HCT116 (cell line): Measurements from ENCODE around the gene SYCP2. TPM values are rescaled to one million over a fixed set of nuclear protein-coding genes. Genes with fewer than 3 reads are reported as not detected.

Experiments used
- ATAC-seq: fragments of 200-7000 bp; cut with Tn5 transposase; 2 replicates; pipeline ENCODE4 v1.9.1; 2020; ENCODE audit warnings: mild to moderate bottlenecking, moderate library complexity
- BruUV-seq: library from RNA; stranded (reverse); fragments of 400-500 nt; replicated peaks from 2 replicates; lab custom pipeline; 2021; lab: Mats Ljungman, UMichigan
- CTCF ChIA-PET: fragments of 300-600 bp; sonication (Branson Sonifier 250); formaldehyde crosslinking; loops from one replicate; lab custom pipeline; 2021; ENCODE audit warnings: antibody characterized with exemption; lab: Charles Lee
- POLR2A ChIA-PET: fragments of 300-600, 350-600 bp; sonication (Branson Sonifier 250); formaldehyde crosslinking; loops from one replicate; lab custom pipeline; 2021; ENCODE audit warnings: antibody characterized with exemption; lab: Charles Lee
- RAD21 ChIA-PET, 2 experiments: fragments of 300-600 bp; sonication (Branson Sonifier 250); formaldehyde crosslinking; loops; one replicate each; lab custom pipeline; 2023; ENCODE audit warnings: low total read pairs in 2 of 2; ENCODE audit not compliant: uncharacterized antibody in 2 of 2, unreplicated experiment in 2 of 2, low non-redundant PET in 1 of 2; lab: Charles Lee
- DNase-seq: peaks from one replicate; pipeline ENCODE4 v3.0.0-alpha.2; 2010; ENCODE audit warnings: low read depth, low spot score
- H2AFZ ChIP-seq: fragments of 200-600 bp; shearing (Covaris generic), sonication (generic); 2 replicates; pipeline ENCODE4 v1.6.1; 2017; ENCODE audit warnings: low read depth, mixed run types, mixed read lengths, antibody characterized with exemption, low read length; ENCODE audit not compliant: poor library complexity, severe bottlenecking
- H3K27ac ChIP-seq: 2 replicates; pipeline ENCODE4 v1.5.1; 2012; ENCODE audit warnings: low read depth, low read length
- H3K27me3 ChIP-seq: fragments of 200-600 bp; sonication (generic); 2 replicates; pipeline ENCODE4 v1.6.1; 2016; ENCODE audit warnings: mixed run types, low read length, mixed read lengths; ENCODE audit not compliant: insufficient read depth
- H3K36me3 ChIP-seq, 2 experiments: fragments of 200-500 bp in 1 of 2; fragments of 200-600 bp in 1 of 2; sonication (Bioruptor generic) in 1 of 2; sonication (generic) in 1 of 2; 2 replicates each; pipeline versions ENCODE4 v1.5.1 to v1.6.1; 2014 to 2016; ENCODE audit warnings: low read length in 2 of 2, inconsistent platforms in 1 of 2, mixed read lengths in 1 of 2, mixed run types in 1 of 2; ENCODE audit not compliant: insufficient read depth in 2 of 2, control insufficient read depth in 1 of 2
- H3K4me1 ChIP-seq, 2 experiments: fragments of 200-600 bp in 1 of 2; sonication (generic) in 1 of 2; 2 replicates each; pipeline versions ENCODE4 v1.5.1 to v1.6.1; 2012 to 2017; ENCODE audit warnings: low read length in 2 of 2, inconsistent platforms in 1 of 2, mild to moderate bottlenecking in 1 of 2, mixed read lengths in 1 of 2, mixed run types in 1 of 2, moderate library complexity in 1 of 2; ENCODE audit not compliant: insufficient read depth in 2 of 2, control insufficient read depth in 1 of 2
- H3K4me2 ChIP-seq: fragments of 200-600 bp; sonication (generic); 2 replicates; pipeline ENCODE4 v1.6.1; 2017; ENCODE audit warnings: mixed run types, low read length, mixed read lengths
- H3K4me3 ChIP-seq, 2 experiments: fragments of 200-600 bp in 1 of 2; sonication (generic) in 1 of 2; replicated peaks in 1 of 2; 2 replicates each; pipeline ENCODE4 v1.5.1; 2011 to 2016; ENCODE audit warnings: low read length in 2 of 2, control low read depth in 1 of 2, low read depth in 1 of 2, mild to moderate bottlenecking in 1 of 2, mixed read lengths in 1 of 2, mixed run types in 1 of 2
- H3K79me2 ChIP-seq: fragments of 200-600 bp; sonication (generic); 2 replicates; pipeline ENCODE4 v1.6.1; 2017; ENCODE audit warnings: mild to moderate bottlenecking, mixed run types, low read length, moderate library complexity, mixed read lengths; ENCODE audit not compliant: insufficient read depth
- H3K9ac ChIP-seq: fragments of 200-600 bp; sonication (generic); 2 replicates; pipeline ENCODE4 v1.6.1; 2016; ENCODE audit warnings: low read length, mixed read lengths
- H3K9me2 ChIP-seq: fragments of 200-600 bp; sonication (generic), shearing (Covaris generic); 2 replicates; pipeline ENCODE4 v1.6.1; 2017; ENCODE audit warnings: mixed run types, mild to moderate bottlenecking, moderate library complexity; ENCODE audit not compliant: insufficient read depth
- H3K9me3 ChIP-seq, 2 experiments: fragments of 200-500 bp in 1 of 2; fragments of 200-600 bp in 1 of 2; sonication (Bioruptor generic) in 1 of 2; sonication (generic) in 1 of 2; 2 replicates each; pipeline ENCODE4 v1.6.1; 2014 to 2017; ENCODE audit warnings: low read length in 2 of 2, mixed read lengths in 2 of 2, inconsistent platforms in 1 of 2, low read depth in 1 of 2, mild to moderate bottlenecking in 1 of 2, mixed run types in 1 of 2, moderate library complexity in 1 of 2; ENCODE audit not compliant: control insufficient read depth in 1 of 2, insufficient read depth in 1 of 2
- H4K20me1 ChIP-seq: fragments of 200-600 bp; sonication (generic), shearing (Covaris generic); 2 replicates; pipeline ENCODE4 v1.6.1; 2017; ENCODE audit warnings: mixed run types, mild to moderate bottlenecking, moderate library complexity; ENCODE audit not compliant: insufficient read depth
- CBX3 ChIP-seq: IDR thresholded peaks from 2 replicates; pipeline ENCODE4 v1.6.1; 2012; ENCODE audit warnings: low read depth
- CTCF ChIP-seq, 3 experiments: fragments of 200-600 bp in 1 of 3; sonication (generic) in 1 of 3; IDR thresholded peaks in 2 of 3; conservative IDR thresholded peaks in 1 of 3; 2 replicates each; pipeline ENCODE4 v1.5.1; 2012 to 2017; ENCODE audit warnings: low read depth in 2 of 3, low read length in 2 of 3, antibody characterized with exemption in 1 of 3, borderline replicate concordance in 1 of 3, control low read depth in 1 of 3, mild to moderate bottlenecking in 1 of 3, mixed read lengths in 1 of 3, mixed run types in 1 of 3, moderate library complexity in 1 of 3; ENCODE audit not compliant: insufficient read depth in 1 of 3
- EZH2 ChIP-seq: fragments of 200-600 bp; sonication (generic); IDR thresholded peaks from 2 replicates; pipeline ENCODE4 v1.6.1; 2017; ENCODE audit warnings: antibody characterized with exemption, mixed run types
- EZH2phosphoT487 ChIP-seq: fragments of 200-600 bp; IDR thresholded peaks from 2 replicates; pipeline ENCODE4 v1.6.1; 2018; ENCODE audit warnings: antibody characterized with exemption, borderline replicate concordance
- FOSL1 ChIP-seq: IDR thresholded peaks from 2 replicates; pipeline ENCODE4 v1.6.1; 2012; ENCODE audit warnings: low read depth
- JUND ChIP-seq: IDR thresholded peaks from 2 replicates; pipeline ENCODE4 v1.6.1; 2012
- POLR2AphosphoS5 ChIP-seq: IDR thresholded peaks from 2 replicates; pipeline ENCODE4 v1.6.1; 2011; ENCODE audit warnings: mild to moderate bottlenecking, low read depth, low read length, moderate library complexity
- REST ChIP-seq: IDR thresholded peaks from 2 replicates; pipeline ENCODE4 v1.6.1; 2012; ENCODE audit warnings: low read depth
- SP1 ChIP-seq: IDR thresholded peaks from 2 replicates; pipeline ENCODE4 v1.6.1; 2012; ENCODE audit warnings: low read depth
- SRF ChIP-seq: IDR thresholded peaks from 2 replicates; pipeline ENCODE4 v1.6.1; 2012; ENCODE audit warnings: low read depth
- YY1 ChIP-seq: IDR thresholded peaks from 2 replicates; pipeline ENCODE4 v1.6.1; 2011; ENCODE audit warnings: low read length, low read depth, moderate library complexity, mild to moderate bottlenecking; ENCODE audit not compliant: insufficient replicate concordance; ENCODE audit errors: extremely low read depth
- ZBTB33 ChIP-seq: IDR thresholded peaks from 2 replicates; pipeline ENCODE4 v1.6.1; 2011; ENCODE audit warnings: mild to moderate bottlenecking, low read length, moderate library complexity; ENCODE audit not compliant: insufficient replicate concordance; ENCODE audit errors: extremely low read depth
- intact Hi-C: fragments of 100-400 bp; cut with micrococcal nuclease; formaldehyde crosslinking; loops from 2 replicates; pipeline ENCODE4 v1.10.0; 2022
- total RNA-seq: library from RNA; stranded (reverse); gene quantifications from one replicate; pipeline ENCODE4 v1.2.1, GENCODE V29; 2021; ENCODE audit not compliant: unreplicated experiment
- TF ChIP-seq, protein P1 (sequence below): IDR thresholded peaks from 2 replicates; pipeline ENCODE4 v1.6.1; 2012

Gene SYCP2
- total RNA-seq, 1 experiment from 2014 or later, result 0.59 TPM

DNA sequence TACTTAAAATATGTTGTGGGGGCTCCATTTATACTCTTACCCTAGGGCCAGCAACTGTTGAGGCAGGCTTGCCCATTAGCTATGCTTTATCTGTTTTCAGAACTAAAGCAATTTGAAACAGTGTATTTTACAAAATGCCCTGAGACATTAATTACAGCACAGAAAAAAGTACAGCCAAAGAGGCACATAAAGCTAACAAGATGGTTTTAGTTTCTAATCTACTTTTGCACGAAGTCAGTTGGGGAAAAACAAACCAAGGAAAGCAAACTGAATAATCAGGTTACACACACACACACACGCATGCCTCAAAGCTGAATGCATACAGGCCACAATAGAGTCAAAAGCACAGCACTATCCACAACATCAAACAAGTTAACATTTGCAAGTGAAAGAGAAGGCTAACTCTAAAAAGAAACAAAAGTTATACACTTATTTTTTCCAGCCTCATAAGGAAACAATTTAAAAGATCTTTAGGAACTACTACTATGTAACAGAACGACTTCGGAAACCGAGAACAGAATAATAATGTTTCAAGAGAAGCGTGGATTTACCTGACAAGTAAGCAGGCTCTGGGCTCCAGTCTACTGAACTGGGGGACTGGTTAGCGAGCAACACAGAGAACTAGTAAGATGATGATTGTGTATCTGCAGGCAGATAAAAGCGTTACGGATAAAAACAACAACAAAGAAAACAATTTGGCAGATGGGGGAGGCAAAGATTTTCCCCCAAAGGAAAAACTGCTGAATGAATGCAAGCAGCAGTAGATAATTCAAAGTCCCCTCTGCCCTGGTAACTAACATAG is 1.7 kb downstream of the SYCP2 start:
- ChIA-PET POLR2A (interaction anchor here (1.5 kb wide), 1 partner anchor 8 kb away, joined by 4 read pairs; the partner anchor contains the start of genes FAM217B and PPP1R3D), RAD21 (no interaction called here)
- no peaks in the 10 kb centered on the region for H3K9me3 ChIP-seq
- no peak overlapping the region for H3K4me3 ChIP-seq
- no peaks in the 10 kb centered on the region for H3K9me2 ChIP-seq
- H3K4me2 ChIP-seq, result no peak overlapping the region
- BruUV-seq, result no TSS peak
- ATAC-seq (no peak), DNase-seq (no peak)
- H3K4me1 ChIP-seq, result peaks cover 2 to 8% of the 10 kb centered on the region in 2 experiments; a peak in 3 of 4 replicates
- no peak overlapping the region for H3K27ac ChIP-seq
- no peak overlapping the region for H3K9ac ChIP-seq
- no peaks in the 10 kb centered on the region for H3K36me3 ChIP-seq
- no peaks in the 10 kb centered on the region for H3K79me2 ChIP-seq
- H4K20me1 ChIP-seq, result no peaks in the 10 kb centered on the region
- no peak overlapping the region for H2AFZ ChIP-seq
- TF ChIP-seq JUND (no peak), SRF (no peak), CBX3 (no peak), POLR2AphosphoS5 (no peak), REST (no peak), EZH2phosphoT487 (no peak), CTCF (IDR thresholded peaks at IDR 0.05 in 2 of 3, conservative IDR thresholded peaks at IDR 0.05 in 1 of 3; ENCODE audit: borderline replicate concordance in 1 of 3, insufficient read depth in 1 of 3, low read depth in 2 of 3, low read length in 2 of 3) (no peak), YY1 (no peak), ZBTB33 (no peak), FOSL1 (no peak), SP1 (no peak), EZH2 (no peak)
- TF ChIP-seq, protein P1, sequence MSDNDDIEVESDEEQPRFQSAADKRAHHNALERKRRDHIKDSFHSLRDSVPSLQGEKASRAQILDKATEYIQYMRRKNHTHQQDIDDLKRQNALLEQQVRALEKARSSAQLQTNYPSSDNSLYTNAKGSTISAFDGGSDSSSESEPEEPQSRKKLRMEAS, result no peak
- TF ChIP-seq, all 23 proteins: peak for 0
- intact Hi-C loops, result no loop called here
- peaks cover 8% of the 10 kb centered on the region; the same call in 1 of the 2 replicates for H3K27me3 ChIP-seq
- CTCF ChIA-PET, result no interaction called here
